T-helper 17 cell (primary cell): Measurements from ENCODE around the gene RYR1. TPM values are rescaled to one million over a fixed set of nuclear protein-coding genes. Genes with fewer than 3 reads are reported as not detected.
A peak's percentile ranks its signal among the peaks of the same experiment; 100 is the strongest.
"Not testable (repeated sequence)": the region's sequence is repeated elsewhere in the genome, so short reads cannot be mapped to it uniquely, and the experiment has no call there.

Source experiments
- ATAC-seq: fragments of 150-1000 bp; cut with Tn5 transposase; 2 replicates; pipeline ENCODE4 v1.10.0; 2021; ENCODE audit warnings: mild to moderate bottlenecking, moderate library complexity
- DNase-seq, 3 donors: peaks; one replicate each; pipeline versions ENCODE4 v3.0.0 to v3.0.0-alpha.2; 2020 to 2021
- H3K9me3 ChIP-seq: one replicate; pipeline ENCODE4 v1.7.0; 2013; ENCODE audit warnings: low read length, mild to moderate bottlenecking; ENCODE audit not compliant: control insufficient read depth, poor library complexity, severe bottlenecking
- H3K27ac Mint-ChIP-seq: one replicate; pipeline ENCODE4 v1.8.0; 2022; ENCODE audit warnings: mild to moderate bottlenecking, moderate library complexity, mixed read lengths
- H3K27me3 Mint-ChIP-seq: one replicate; pipeline ENCODE4 v1.8.0; 2022; ENCODE audit warnings: mixed read lengths
- H3K36me3 Mint-ChIP-seq: one replicate; pipeline ENCODE4 v1.8.0; 2022; ENCODE audit warnings: low read depth, mixed read lengths
- H3K4me1 Mint-ChIP-seq: one replicate; pipeline ENCODE4 v1.8.0; 2022; ENCODE audit warnings: mild to moderate bottlenecking, mixed read lengths
- H3K4me3 Mint-ChIP-seq: one replicate; pipeline ENCODE4 v1.8.0; 2022; ENCODE audit warnings: mild to moderate bottlenecking, moderate library complexity, mixed read lengths
- total RNA-seq, 4 donors: library from RNA in 2 of 4; stranded (reverse) in 2 of 4; gene quantifications; one replicate each; pipeline ENCODE4 v1.2.3 and lab custom pipeline; 2022 to 2026

The RYR1 gene
- total RNA-seq, 2 donors from 2014 or later: 1.3 to 3.1 TPM

DNA sequence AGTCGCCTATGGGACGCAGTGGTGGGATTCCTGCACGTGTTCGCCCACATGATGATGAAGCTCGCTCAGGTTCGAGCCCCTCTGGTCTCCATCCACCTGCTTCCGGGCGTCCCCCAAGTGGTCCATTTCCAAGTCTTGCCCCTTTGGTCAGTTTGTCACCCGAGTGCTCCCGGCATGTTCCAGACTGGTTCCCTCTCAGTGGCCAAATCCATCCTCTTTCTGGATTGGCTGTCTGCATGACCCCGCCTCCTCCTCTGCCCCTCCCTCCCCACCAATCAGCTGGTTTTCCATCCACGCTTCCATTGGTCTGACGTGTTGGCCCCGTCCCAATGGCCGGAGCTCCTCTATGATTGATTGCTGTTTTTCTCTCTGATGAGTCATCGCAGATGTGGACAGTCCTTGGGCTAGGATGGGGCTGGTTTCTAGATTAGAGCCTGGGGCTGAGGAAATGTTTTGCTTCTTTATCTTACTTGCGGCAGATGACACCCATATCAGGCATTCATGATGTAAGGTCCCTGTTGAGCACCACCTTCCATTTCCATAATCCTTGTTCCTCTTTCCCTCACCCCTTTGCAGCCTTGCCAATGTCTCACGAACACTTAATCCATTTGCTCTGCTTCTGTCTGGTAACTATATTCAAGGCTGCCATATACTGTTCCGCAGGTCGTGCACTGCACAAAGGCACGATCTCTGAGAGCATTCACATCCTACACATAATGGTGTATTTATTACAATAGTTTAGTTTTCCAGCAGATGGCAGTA lies 110.5 kb downstream of the RYR1 start:
- no peaks in the 10 kb centered on the region for H3K9me3 ChIP-seq
- peaks cover 12% of the 10 kb centered on the region for H3K4me1 Mint-ChIP-seq
- H3K36me3 Mint-ChIP-seq: no peaks in the 10 kb centered on the region
- no peaks in the 10 kb centered on the region for H3K27me3 Mint-ChIP-seq
- DNase-seq: no peak
- peak; percentile 91 for ATAC-seq
- no peak overlapping the region for H3K27ac Mint-ChIP-seq
- peak overlapping the region; percentile 50 for H3K4me3 Mint-ChIP-seq

- H3K4me3 Mint-ChIP-seq: peak overlapping the region; percentile 50
- H3K27ac Mint-ChIP-seq: no peak overlapping the region
- H3K36me3 Mint-ChIP-seq: no peaks in the 10 kb centered on the region
- H3K27me3 Mint-ChIP-seq: no peaks in the 10 kb centered on the region
- no peak for ATAC-seq
- no peak for DNase-seq
- H3K4me1 Mint-ChIP-seq: peaks cover 11% of the 10 kb centered on the region
- no peaks in the 10 kb centered on the region for H3K9me3 ChIP-seq
Measured at GRCh38 chr19:38544569-38545315, 111.3 kb downstream of the RYR1 start.

GRCh38 chr19:38545596-38545995 lies 112.1 kb downstream of the RYR1 start:
- H3K9me3 ChIP-seq: no peaks in the 10 kb centered on the region
- no peaks in the 10 kb centered on the region for H3K36me3 Mint-ChIP-seq
- no peak overlapping the region for H3K4me3 Mint-ChIP-seq
- peak overlapping the region; percentile 32 for H3K27ac Mint-ChIP-seq
- peaks cover 13% of the 10 kb centered on the region for H3K4me1 Mint-ChIP-seq
- ATAC-seq (no peak), DNase-seq (no peak)
- no peaks in the 10 kb centered on the region for H3K27me3 Mint-ChIP-seq

DNA sequence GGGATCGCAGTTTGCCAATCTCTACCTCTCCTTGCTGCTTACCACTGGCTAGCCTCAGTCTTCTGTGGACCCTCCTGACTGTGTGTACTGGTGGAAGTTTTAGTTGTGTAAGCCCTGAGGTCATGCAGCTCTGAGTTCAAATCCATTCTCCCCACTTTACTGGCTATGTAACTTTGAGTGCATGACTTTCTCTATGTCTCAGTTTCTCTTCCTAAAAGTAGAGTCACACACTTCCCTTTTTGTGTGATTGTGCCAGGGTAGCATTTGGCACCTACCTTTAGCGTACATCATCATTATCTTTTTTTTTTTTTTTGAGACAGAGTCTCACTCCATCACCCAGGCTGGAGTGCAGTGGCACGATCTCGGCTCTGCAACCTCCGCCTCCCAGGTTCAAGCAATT lies 113.9 kb downstream of the RYR1 start:
- H3K4me3 Mint-ChIP-seq: no peak overlapping the region
- H3K9me3 ChIP-seq: no peaks in the 10 kb centered on the region
- ATAC-seq: no peak
- no peaks in the 10 kb centered on the region for H3K27me3 Mint-ChIP-seq
- DNase-seq: no peak
- no peaks in the 10 kb centered on the region for H3K36me3 Mint-ChIP-seq
- H3K4me1 Mint-ChIP-seq: peaks cover 15% of the 10 kb centered on the region
- no peak overlapping the region for H3K27ac Mint-ChIP-seq

DNA sequence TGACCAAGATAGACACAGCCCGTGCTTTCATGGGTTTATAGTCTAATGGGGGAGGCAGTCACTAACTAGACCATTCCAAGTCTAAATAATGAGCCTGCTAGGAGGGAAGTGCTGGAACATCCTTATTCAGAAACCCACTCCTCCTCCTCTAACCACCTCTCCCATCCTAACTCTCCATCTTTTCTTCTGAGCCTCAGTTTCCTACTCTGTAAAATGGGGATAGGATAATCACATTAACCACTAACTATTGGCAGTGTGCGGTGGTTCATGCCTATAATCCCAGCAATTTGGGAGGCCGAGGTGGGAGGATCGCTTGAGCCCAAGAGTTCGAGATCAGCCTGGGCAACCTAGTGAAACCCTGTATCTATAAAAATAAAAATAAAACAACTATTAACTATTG lies 115.6 kb downstream of the RYR1 start:
- H3K27me3 Mint-ChIP-seq: no peaks in the 10 kb centered on the region
- no peaks in the 10 kb centered on the region for H3K36me3 Mint-ChIP-seq
- peaks cover 18% of the 10 kb centered on the region for H3K4me1 Mint-ChIP-seq
- DNase-seq (no peak), ATAC-seq (no peak)
- no peak overlapping the region for H3K4me3 Mint-ChIP-seq
- no peak overlapping the region for H3K27ac Mint-ChIP-seq
- H3K9me3 ChIP-seq: no peaks in the 10 kb centered on the region

DNA sequence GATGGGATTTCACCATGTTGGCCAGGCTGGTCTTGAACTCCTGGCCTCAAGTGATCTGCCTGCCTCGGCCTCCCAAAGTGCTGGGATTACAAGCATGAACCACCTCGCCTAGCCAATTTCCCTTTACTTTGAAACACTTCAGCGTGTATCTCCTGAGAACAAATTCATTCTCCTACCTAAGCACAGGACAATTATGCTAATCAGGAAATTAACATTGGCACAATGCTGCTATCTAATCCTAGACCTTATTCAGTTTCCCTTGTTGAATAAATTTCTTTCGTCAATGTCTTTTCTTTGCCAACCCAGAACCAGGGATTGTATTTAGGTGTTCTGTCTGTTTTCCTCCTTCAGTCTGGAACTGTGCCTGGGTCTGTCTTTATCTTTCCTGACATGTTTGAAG lies 116.5 kb downstream of the RYR1 start:
- Mint-ChIP-seq H3K27me3 (no peaks in the 10 kb centered on the region), H3K4me3 (no peak overlapping the region), H3K36me3 (no peaks in the 10 kb centered on the region), H3K4me1 (peaks cover 15% of the 10 kb centered on the region), H3K27ac (no peak overlapping the region)
- DNase-seq (no peak), ATAC-seq (no peak)
- no peaks in the 10 kb centered on the region for H3K9me3 ChIP-seq

GRCh38 chr19:38550376-38550775 lies 116.9 kb downstream of the RYR1 start:
- peaks cover 15% of the 10 kb centered on the region for H3K4me1 Mint-ChIP-seq
- no peaks in the 10 kb centered on the region for H3K36me3 Mint-ChIP-seq
- H3K27ac Mint-ChIP-seq: no peak overlapping the region
- DNase-seq (no peak), ATAC-seq (no peak)
- no peaks in the 10 kb centered on the region for H3K9me3 ChIP-seq
- no peaks in the 10 kb centered on the region for H3K27me3 Mint-ChIP-seq
- no peak overlapping the region for H3K4me3 Mint-ChIP-seq

- Mint-ChIP-seq H3K4me3 (no peak overlapping the region), H3K4me1 (peaks cover 15% of the 10 kb centered on the region), H3K27me3 (no peaks in the 10 kb centered on the region), H3K36me3 (no peaks in the 10 kb centered on the region), H3K27ac (no peak overlapping the region)
- ATAC-seq (no peak), DNase-seq (no peak)
- no peaks in the 10 kb centered on the region for H3K9me3 ChIP-seq
Measured at GRCh38 chr19:38551450-38551813, 117.9 kb downstream of the RYR1 start.

GRCh38 chr19:38553239-38553638 lies 119.7 kb downstream of the RYR1 start:
- H3K36me3 Mint-ChIP-seq, H3K9me3 ChIP-seq, ATAC-seq, H3K27ac Mint-ChIP-seq, H3K4me3 Mint-ChIP-seq, H3K27me3 Mint-ChIP-seq, DNase-seq: not testable (repeated sequence)
- H3K4me1 Mint-ChIP-seq: peaks cover 19% of the 10 kb centered on the region

GRCh38 chr19:38554676-38555141 lies 121.2 kb downstream of the RYR1 start:
- H3K27me3 Mint-ChIP-seq: no peaks in the 10 kb centered on the region
- no peaks in the 10 kb centered on the region for H3K9me3 ChIP-seq
- no peak for DNase-seq
- ATAC-seq: no peak
- H3K4me3 Mint-ChIP-seq: no peak overlapping the region
- no peak overlapping the region for H3K27ac Mint-ChIP-seq
- H3K4me1 Mint-ChIP-seq: peaks cover 24% of the 10 kb centered on the region
- H3K36me3 Mint-ChIP-seq: no peaks in the 10 kb centered on the region

- Mint-ChIP-seq H3K4me3 (no peak overlapping the region), H3K4me1 (peaks cover 27% of the 10 kb centered on the region), H3K36me3 (no peaks in the 10 kb centered on the region), H3K27me3 (no peaks in the 10 kb centered on the region), H3K27ac (no peak overlapping the region)
- ATAC-seq (no peak), DNase-seq (no peak)
- no peaks in the 10 kb centered on the region for H3K9me3 ChIP-seq
Measured at GRCh38 chr19:38555200-38555599, 121.7 kb downstream of the RYR1 start.

DNA sequence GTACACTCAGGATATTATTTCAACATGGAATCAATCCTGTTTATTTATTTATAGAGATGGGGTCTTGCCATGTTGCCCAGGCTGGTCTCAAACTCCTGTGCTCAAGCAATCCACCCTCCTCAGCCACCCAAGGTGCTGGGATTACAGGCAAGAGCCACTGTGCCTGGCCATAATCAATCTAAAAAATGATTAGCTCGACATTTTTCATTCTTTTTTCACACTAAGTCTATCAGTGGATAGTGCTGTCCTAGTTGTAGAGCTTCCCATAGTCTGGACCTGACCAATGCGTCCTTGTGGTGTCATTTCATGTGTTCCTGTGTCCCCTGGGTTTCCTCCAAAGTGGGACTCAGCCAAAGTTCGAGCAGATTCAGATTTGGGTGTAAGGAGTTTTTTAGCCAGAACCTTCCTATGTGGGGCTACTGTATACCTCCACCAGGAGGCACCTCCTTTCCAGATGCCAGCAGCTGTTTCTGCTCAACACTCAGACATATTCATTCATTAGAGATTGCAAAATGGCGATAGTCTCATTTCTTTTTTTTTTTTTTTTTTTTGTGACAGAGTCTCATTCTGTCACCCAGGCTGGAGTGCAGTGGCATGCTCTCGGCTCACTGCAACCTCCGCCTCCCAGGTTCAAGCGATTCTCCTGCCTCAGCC lies 123.2 kb downstream of the RYR1 start:
- no peaks in the 10 kb centered on the region for H3K27me3 Mint-ChIP-seq
- H3K9me3 ChIP-seq: no peaks in the 10 kb centered on the region
- H3K27ac Mint-ChIP-seq: peak overlapping the region; percentile 43
- peak overlapping the region; percentile 52 for H3K4me3 Mint-ChIP-seq
- ATAC-seq: peak; percentile 54
- peaks cover 27% of the 10 kb centered on the region for H3K4me1 Mint-ChIP-seq
- H3K36me3 Mint-ChIP-seq: no peaks in the 10 kb centered on the region
- DNase-seq: no peak

DNA sequence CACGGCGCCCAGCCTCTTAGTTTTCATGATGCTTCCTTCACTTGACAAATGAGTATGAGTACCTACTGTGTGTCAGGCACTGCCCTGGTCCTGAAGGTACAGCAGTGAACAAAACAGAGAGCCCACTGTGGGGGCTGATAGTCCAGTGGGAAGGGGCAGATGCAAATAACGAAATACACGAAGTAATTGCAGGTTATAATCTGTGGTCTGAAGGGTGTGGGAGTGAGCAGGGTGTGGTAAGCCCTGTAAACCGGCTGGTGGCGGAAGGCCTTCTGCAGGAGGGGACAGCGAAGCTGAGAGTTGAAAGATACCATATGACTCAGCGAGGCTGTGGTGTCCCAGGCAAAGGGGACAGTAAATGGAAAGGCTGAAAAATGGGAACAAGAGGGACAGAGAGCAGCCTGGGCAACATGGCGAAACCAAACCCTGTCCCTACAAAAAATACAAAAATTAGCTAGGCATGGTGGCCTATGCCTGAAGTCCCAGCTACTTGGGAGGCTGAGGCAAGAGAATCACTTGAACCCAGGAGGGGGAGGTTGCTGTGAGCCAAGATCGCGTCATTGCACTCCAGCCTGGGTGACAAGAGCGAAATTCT lies 123.8 kb downstream of the RYR1 start:
- H3K36me3 Mint-ChIP-seq: no peaks in the 10 kb centered on the region
- H3K27me3 Mint-ChIP-seq: no peaks in the 10 kb centered on the region
- peaks cover 31% of the 10 kb centered on the region for H3K4me1 Mint-ChIP-seq
- no peaks in the 10 kb centered on the region for H3K9me3 ChIP-seq
- H3K4me3 Mint-ChIP-seq: peak overlapping the region; percentile 52
- ATAC-seq (peak; percentile 72), DNase-seq (no peak)
- H3K27ac Mint-ChIP-seq: peak overlapping the region; percentile 43
